GM18498 (cell line): Measurements from ENCODE around the gene TXNDC12.
A peak's percentile ranks its signal among the peaks of the same experiment; 100 is the strongest.
"Not testable (repeated sequence)": the region's sequence is repeated elsewhere in the genome, so short reads cannot be mapped to it uniquely, and the experiment has no call there.

Source experiments
- ATAC-seq: cut with Tn5 transposase; IDR thresholded peaks from one replicate; pipeline ENCODE4 v1.9.1; 2021; ENCODE audit warnings: mild to moderate bottlenecking, moderate library complexity; ENCODE audit not compliant: unreplicated experiment

The TXNDC12 gene

GRCh38 chr1:52055066-52055865, at the start of gene TXNDC12:
Gene TXNDC12 (minus strand): TSS chr1:52055191. CDS start chr1:52055096, 95 bp downstream.
- peak; percentile 45 for ATAC-seq

- ATAC-seq = peak; percentile 66
Measured at GRCh38 chr1:52102336-52103013, 47.5 kb upstream of the TXNDC12 start.

GRCh38 chr1:52098139-52098871, 43.3 kb upstream of the TXNDC12 start:
- no peak for ATAC-seq

GRCh38 chr1:52096216-52096615, 41.2 kb upstream of the TXNDC12 start:
- no peak for ATAC-seq

- ATAC-seq = not testable (repeated sequence)
Measured at GRCh38 chr1:52094300-52094699, 39.3 kb upstream of the TXNDC12 start.

- not testable (repeated sequence) for ATAC-seq
Measured at GRCh38 chr1:52087892-52088291, 32.9 kb upstream of the TXNDC12 start.

GRCh38 chr1:52080014-52080415, 25.0 kb upstream of the TXNDC12 start:
- ATAC-seq = no peak

DNA sequence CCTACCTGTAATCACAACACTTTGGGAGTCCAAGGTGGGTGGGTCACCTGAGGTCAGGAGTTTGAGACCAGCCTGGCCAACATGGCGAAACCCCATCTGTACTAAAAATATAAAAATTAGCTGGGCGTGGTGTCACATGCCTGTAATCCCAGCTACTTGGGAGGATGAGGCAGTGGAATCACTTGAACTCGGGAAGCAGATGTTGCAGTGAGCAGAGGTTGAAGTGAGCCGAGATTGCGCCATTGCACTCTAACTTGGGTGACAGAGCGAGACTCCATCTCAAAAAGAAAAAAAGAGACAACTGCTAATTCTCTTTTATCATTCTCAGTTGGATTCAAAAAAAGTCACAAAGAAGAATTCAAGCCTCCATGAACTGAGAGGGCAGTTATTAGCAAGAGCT, 22.3 kb upstream of the TXNDC12 start:
- ATAC-seq = not testable (repeated sequence)

DNA sequence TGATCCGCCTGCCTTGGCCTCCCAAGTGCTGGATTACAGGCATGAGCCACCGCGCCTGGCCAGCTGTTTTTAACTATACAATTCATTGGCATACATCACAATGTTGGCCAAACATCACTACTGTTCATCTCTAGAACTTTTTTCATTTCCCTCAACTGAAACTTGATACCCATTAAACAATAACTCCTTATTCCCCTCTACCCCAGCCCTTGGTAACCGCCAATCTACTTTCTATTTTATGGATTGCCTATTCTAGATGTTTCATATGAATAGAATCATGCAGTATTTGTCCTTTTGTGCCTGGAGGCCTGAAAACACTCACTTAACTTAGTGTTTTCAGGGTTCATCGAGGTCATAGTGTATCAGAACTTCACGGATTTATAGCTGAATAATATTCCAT, 17.3 kb upstream of the TXNDC12 start:
- ATAC-seq = no peak

GRCh38 chr1:52070704-52071103, 15.7 kb upstream of the TXNDC12 start:
- no peak for ATAC-seq

GRCh38 chr1:52063192-52063591, 8.2 kb upstream of the TXNDC12 start:
- ATAC-seq = no peak

GRCh38 chr1:52060822-52061221, 5.8 kb upstream of the TXNDC12 start:
- ATAC-seq = no peak

- no peak for ATAC-seq
Measured at GRCh38 chr1:52059888-52060287, 4.9 kb upstream of the TXNDC12 start.

DNA sequence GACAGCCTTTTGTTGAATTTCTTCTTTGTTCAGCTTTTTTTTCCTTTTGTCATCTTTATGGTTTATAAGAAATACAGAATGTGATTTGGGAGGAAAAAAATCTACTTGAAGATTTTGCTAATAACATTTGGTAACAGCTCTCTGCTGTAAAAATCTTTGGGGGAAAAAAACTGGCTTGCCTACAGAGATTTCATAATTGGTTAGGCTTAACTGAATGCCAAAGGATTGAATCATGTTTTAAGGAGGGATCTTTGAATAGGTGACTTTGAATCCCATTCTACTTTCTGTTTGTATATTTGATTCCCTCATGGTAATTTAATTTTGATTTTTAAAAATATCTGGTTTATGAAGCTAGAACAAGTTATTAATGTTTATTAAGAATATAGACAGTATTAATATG, 4.3 kb upstream of the TXNDC12 start:
- no peak for ATAC-seq

DNA sequence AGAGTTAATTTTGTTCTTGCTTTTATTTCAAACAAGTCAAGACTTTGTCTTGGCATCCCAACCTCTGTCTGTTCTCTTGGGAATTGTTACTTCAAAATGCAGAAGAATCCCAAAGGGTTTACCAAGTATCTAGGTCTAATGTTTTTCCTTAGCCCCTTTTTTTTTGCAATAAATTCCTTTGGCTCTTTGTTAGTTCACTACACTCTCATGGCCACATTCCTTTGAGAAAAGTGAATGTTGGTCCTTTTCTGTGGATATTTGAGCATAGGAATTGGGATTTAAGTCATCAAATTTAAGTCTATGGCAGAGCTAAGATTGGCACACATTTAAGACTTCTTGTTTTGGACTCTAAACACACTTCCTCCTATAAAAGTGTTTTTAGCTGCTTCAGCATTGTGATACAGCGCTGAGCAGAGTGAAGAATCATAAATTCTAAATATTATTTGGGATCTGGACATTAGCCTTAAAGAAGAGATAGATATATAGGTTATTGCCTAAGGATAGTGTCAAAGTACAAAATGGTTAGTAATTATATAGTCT, 3.0 kb upstream of the TXNDC12 start:
- no peak for ATAC-seq

DNA sequence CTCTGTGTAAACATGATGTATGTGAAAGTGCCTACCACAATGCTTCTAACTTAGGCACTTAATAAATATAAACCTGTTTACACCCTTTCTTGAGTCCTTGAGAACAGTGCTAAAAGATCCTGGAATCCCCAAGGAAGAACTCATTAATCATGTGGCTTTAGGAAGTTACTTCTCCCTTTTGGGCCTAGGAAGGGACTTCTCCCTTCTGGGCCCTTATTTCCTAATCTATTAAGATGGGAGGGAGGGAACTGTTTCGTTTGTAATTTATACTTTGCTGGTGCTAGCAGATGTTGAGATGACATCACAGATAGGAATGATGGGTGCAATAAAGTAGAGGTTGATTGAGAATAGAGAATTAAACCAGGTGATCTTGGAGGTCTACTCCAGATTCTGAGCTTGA, 2.3 kb upstream of the TXNDC12 start:
- no peak for ATAC-seq

DNA sequence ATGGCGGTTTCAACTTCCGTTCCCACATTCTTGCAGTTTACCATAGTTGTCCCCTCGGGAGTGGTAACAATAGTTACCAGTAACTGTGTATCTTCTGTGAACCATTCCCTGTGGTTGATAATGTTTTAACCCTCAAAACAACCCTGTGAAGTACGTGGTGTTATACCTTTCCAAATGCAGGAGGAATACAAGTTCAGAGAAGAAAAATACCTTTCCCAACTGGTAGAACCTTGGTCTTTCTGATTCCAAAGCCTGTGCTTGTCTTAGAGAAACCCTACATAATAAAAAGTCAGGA, 1.9 kb upstream of the TXNDC12 start:
- no peak for ATAC-seq

DNA sequence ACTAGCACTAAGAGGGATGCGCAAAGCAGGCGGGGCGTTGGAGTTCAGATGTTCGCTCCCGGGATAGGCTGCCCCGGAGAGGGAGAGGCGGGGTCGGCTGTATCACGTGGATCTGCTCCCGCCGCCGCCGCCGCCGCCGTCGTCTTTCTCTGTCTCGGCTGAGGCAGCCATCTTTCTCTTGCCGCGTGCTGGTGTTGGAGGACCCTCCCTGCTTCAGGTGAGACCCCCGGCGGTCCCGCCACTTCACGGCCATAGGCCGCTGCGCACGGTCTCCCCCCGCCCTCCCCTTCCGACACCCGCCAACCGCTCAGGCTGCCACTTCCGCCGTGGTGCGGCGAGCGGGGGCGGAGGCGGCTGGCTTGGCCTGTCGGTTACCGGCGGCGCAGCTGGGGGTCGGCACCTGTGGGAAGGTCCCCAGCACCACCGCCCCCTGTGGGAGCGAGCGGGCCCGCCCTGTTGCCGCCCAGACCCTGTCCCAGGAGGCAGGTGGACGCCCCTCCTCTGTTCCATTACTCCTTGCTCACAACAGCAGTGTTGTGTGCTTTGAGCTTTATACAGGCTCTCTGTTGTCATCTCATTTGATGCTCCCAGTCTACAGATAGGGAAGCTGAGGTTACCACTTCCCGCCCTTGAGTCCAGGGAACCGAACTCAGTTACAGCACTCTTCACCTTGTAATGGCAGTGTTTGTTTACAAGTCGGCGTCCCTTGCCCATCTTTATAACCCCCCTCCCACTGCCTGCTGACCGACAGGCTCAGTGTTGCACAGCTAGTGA, 1.4 kb upstream of the TXNDC12 start, which contains the start of gene BTF3L4:
BTF3L4 (plus strand) TSS at position 133 of the 774 bp plus-strand sequence. CDS start 3,553 bp downstream, outside the sequence.
- ATAC-seq = peak; percentile 85

- ATAC-seq = no peak
Measured at GRCh38 chr1:52055866-52056162, 823 bp upstream of the TXNDC12 start.

DNA sequence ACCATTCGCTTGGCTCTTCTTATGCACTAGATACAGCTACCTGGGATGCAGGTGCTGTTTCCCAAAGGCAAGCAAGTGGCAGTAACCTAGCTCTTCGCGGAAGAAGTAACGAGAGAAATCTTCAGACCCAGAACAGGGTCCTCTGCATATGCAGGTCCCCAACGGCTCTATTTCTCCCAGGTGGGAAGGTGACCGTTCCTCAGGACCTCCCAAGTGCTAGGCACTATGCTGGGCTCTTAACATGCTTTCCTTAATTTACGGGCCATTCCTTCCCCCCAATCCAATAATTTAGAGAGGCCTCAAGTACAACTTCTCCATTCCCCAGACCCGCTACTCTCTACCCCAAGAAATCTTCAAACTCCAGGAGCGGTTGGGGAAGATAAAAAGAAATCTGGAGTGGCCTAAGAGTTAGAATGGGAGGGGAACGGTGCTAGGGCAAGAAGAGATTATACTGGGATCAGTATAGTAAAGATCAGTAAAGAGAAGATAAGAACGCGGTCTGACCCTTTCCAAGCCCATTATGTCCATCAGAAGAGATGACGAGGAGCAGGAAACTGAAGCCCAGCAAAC, 410 bp downstream of the TXNDC12 start:
- no peak for ATAC-seq

GRCh38 chr1:52053862-52054261, 1.1 kb downstream of the TXNDC12 start:
- no peak for ATAC-seq
